ENCODE measurements around the gene PTPDC1. TPM values are rescaled to one million over a fixed set of nuclear protein-coding genes. Genes with fewer than 3 reads are reported as not detected.
A peak's percentile ranks its signal among the peaks of the same experiment; 100 is the strongest.

Gene PTPDC1
- total RNA-seq, 4 donors from 2014 or later, result 5.9 to 21.6 (median 14.9) TPM

- Histone ChIP-seq H3K36me3 (no peaks in the 10 kb centered on the region), H3K4me3 (no peak overlapping the region), H3K4me1 (no peaks in the 10 kb centered on the region), H3K27ac (no peak overlapping the region), H3K27me3 (no peaks in the 10 kb centered on the region), H3K9me3 (no peaks in the 10 kb centered on the region)
- TF ChIP-seq, protein P1, sequence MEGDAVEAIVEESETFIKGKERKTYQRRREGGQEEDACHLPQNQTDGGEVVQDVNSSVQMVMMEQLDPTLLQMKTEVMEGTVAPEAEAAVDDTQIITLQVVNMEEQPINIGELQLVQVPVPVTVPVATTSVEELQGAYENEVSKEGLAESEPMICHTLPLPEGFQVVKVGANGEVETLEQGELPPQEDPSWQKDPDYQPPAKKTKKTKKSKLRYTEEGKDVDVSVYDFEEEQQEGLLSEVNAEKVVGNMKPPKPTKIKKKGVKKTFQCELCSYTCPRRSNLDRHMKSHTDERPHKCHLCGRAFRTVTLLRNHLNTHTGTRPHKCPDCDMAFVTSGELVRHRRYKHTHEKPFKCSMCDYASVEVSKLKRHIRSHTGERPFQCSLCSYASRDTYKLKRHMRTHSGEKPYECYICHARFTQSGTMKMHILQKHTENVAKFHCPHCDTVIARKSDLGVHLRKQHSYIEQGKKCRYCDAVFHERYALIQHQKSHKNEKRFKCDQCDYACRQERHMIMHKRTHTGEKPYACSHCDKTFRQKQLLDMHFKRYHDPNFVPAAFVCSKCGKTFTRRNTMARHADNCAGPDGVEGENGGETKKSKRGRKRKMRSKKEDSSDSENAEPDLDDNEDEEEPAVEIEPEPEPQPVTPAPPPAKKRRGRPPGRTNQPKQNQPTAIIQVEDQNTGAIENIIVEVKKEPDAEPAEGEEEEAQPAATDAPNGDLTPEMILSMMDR (IDR thresholded peaks at IDR 0.05), result no peak
- TF ChIP-seq POLR2A (IDR thresholded peaks at IDR 0.05), result no peak
- intact Hi-C loops (cut with DNase I; ENCODE audit: low total_unique reads), result no loop called here
- DNase-seq, result no peak
Observed at GRCh38 chr9:94100152-94100879, 16.1 kb downstream of the PTPDC1 start.

- Histone ChIP-seq H3K4me1 (no peaks in the 10 kb centered on the region), H3K27me3 (no peaks in the 10 kb centered on the region), H3K4me3 (no peak overlapping the region), H3K36me3 (no peaks in the 10 kb centered on the region), H3K27ac (no peak overlapping the region), H3K9me3 (no peaks in the 10 kb centered on the region)
- intact Hi-C loops (cut with DNase I; ENCODE audit: low total_unique reads), result no loop called here
- TF ChIP-seq, protein P1 (IDR thresholded peaks at IDR 0.05), result no peak
- no peak for TF ChIP-seq POLR2A (IDR thresholded peaks at IDR 0.05)
- no peak for DNase-seq
Observed at GRCh38 chr9:94101162-94101853, 17.0 kb downstream of the PTPDC1 start.

DNA sequence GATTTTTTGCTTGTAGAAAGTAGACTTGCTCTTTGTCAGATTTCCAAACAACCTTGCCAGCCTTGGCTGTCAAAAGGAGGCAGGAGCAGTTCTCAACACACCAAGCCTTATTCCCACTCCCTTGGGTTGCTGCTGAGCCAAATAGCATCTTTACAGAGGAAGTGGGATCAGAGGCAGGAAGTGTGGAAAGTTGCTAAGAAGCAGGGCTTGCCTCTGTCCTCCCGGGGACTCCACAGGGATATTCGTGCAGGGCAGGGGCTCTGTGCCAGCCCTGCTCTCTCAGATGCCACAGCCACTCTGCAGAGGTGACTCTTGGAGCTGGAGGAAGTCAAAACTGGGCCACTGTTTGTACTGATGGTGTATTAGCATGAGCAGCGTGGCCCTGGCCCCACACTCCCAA, 24.3 kb downstream of the PTPDC1 start:
- H3K27me3 ChIP-seq, result no peaks in the 10 kb centered on the region
- no peak overlapping the region for H3K4me3 ChIP-seq
- DNase-seq, result no peak
- H3K27ac ChIP-seq, result no peak overlapping the region
- TF ChIP-seq, protein P1 (IDR thresholded peaks at IDR 0.05), result no peak
- no peak for TF ChIP-seq POLR2A (IDR thresholded peaks at IDR 0.05)
- intact Hi-C loops (cut with DNase I; ENCODE audit: low total_unique reads), result no loop called here
- no peaks in the 10 kb centered on the region for H3K9me3 ChIP-seq
- peaks cover 0 to 5% of the 10 kb centered on the region in 2 donors for H3K4me1 ChIP-seq
- no peaks in the 10 kb centered on the region for H3K36me3 ChIP-seq

- Histone ChIP-seq H3K27ac (peak overlapping the region in 1 of 2 donors; percentile 24), H3K36me3 (no peaks in the 10 kb centered on the region)
- intact Hi-C loops (cut with DNase I; ENCODE audit: low total_unique reads), result no loop called here
Observed at GRCh38 chr9:94110821-94111252, 26.6 kb downstream of the PTPDC1 start.

More at GRCh38 chr9:94110821-94111252, 26.6 kb downstream of the PTPDC1 start:
- H3K9me3 ChIP-seq, result no peaks in the 10 kb centered on the region
- H3K4me3 ChIP-seq, result no peak overlapping the region
- peaks cover 0 to 5% of the 10 kb centered on the region in 2 donors for H3K4me1 ChIP-seq
- TF ChIP-seq, protein P1 (IDR thresholded peaks at IDR 0.05), result no peak
- TF ChIP-seq POLR2A (IDR thresholded peaks at IDR 0.05), result no peak
- no peaks in the 10 kb centered on the region for H3K27me3 ChIP-seq
- no peak for DNase-seq
